T47D (cell line): ENCODE measurements around the gene ADGRL2.
"Not testable (repeated sequence)": the region's sequence is repeated elsewhere in the genome, so short reads cannot be mapped to it uniquely, and the experiment has no call there.

Experiments
- DNase-seq, 2 experiments: peaks; one replicate each; pipeline versions ENCODE4 v3.0.0 to v3.0.0-alpha.2; 2011 to 2012; ENCODE audit warnings: low read depth in 1 of 2, low spot score in 1 of 2
- JUND ChIP-seq: IDR thresholded peaks from 2 replicates; pipeline ENCODE4 v1.6.1; 2012; ENCODE audit warnings: low read depth
- in situ Hi-C: cut with HindIII; loops from 2 replicates; pipeline ENCODE4 v1.10.0; 2016; ENCODE audit warnings: low sequenced_read_pairs, low pct_unique_long_range_greater_than_20kb

The ADGRL2 gene

DNA sequence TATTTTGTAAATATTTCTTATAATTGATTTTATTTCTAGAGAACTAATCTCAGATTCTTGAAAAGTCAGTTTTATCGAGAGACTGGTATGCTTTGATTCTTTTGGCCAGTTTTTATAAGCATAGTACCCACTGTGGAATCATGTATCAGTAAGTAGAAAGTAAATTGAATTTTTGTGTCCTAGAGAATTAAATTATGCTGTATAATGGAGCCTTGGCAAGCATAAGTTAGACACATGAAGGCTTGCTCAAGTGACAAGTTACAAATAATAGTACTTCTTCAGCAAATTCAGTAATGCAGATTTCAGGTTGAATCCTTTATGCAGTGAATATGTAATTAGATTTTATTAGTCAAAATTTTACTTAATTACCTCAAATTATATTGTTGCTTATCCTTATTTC is 40.1 kb downstream of the ADGRL2 start:
- no peak for DNase-seq
- no peak for TF ChIP-seq JUND
- in situ Hi-C loops, result no loop called here

DNA sequence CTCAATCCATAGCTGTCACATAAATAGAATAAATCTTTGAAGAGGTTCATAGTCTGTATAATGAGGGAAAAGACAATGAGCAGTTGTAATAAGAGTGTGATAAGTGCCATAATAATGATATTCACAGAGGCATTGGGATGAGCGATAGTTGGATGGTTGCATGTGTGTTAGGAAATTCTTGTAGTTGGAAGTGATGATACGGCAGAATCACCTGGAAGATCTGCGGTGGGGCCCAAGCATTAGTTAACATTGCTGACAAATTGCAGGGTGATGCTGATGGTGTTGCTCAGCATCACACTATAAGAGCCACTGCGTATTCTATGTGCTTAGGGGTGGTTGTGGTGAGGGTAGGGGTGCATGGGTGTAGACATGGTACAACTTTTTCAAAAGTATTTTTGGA is 41.1 kb downstream of the ADGRL2 start:
- in situ Hi-C loops, result no loop called here
- no peak for TF ChIP-seq JUND
- DNase-seq, result no peak

DNA sequence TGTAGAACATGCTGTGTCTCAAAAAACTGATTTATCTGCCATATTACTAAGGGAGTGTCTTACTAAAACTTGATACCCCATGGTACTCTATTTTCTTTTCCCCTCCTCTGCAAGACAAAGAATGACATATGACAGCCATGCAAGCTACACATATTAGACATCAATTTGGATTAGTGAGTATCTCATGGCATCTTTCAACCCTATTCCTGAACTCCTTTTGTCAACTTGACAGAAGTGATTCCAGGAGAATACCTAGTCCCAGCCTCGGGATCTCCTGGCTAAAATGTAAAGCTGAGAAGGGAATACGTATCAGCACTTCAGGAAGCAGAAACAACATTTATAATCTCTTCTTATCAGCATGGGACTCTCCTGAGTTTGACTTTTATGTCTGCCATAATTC is 43.7 kb downstream of the ADGRL2 start:
- DNase-seq, result no peak
- TF ChIP-seq JUND, result no peak
- in situ Hi-C loops, result no loop called here

DNA sequence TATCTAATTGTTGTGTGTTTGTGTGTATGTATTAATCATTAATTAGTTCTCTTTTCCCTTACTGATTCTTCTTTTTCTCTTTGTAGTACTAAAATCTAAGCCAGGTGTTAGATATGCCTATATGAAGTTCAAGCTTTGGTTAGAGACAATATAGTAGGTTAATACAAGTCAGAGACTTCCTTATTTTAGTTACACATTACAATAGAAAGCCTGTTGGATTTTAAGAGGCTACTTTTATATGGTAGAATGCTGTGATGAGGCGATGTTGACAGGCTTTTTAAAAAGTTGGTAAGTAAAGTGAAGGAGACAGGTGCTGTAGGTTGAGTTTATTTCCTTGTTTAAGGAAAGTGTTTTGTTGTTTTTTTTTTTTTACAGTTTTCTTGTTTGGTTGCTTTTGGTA is 45.9 kb downstream of the ADGRL2 start:
- TF ChIP-seq JUND, result no peak
- DNase-seq, result no peak
- in situ Hi-C loops, result no loop called here

DNA sequence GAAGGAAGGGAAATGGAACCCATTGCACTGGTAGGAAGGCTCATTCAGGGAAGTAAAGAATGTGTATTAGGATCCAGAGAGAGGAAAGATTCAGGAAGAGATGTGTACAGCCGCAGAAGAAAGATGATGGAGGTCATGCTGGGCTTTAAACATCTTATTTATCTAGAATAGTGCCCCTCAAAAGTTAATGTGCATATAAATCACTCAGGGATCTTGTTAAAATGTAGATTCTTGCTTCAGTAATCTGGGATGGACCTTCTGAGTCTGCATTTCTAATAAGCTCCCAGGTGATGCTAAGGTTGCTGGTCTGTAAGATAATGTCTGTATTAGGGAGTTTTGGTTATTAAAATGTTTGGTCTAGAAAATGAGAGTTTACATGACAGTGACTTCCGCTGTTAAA is 46.3 kb downstream of the ADGRL2 start:
- DNase-seq, result no peak
- in situ Hi-C loops, result no loop called here
- no peak for TF ChIP-seq JUND

DNA sequence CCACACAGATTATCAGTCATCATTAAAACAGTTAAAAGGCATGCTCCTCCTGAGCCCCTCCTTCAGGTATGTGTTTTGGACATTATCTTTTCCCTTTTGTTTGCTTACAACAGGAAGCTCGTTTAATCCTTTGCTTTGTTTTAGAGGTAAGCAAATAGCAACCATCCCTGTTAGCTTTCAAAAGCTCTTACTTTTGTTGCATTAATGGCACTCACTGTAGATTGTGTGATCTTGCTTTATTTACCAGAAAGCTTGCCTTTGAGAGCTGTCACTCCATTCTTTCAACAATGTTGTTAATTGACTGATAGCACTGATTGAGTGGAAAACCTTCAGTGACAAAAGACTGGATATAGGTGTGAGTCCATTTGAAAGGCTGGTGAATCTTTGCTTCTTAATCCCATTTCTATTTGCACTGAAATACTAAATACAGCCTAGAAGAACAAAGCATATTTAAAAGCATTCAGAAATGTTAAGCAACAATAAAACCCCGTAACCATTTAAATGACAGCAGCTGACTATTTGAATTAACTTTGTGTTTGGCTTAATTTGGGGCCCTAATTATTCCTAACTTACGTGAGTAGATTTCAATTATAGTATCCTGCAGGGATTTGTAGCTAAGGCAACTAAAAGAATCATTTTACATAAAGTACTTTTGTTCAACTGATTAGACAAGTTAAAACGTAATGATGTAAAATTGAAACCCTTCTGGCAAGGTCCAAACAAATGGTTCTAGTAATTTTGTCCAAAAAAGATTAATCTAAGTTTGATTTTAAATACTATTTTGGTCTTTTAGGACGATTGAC is 48.3 kb downstream of the ADGRL2 start:
- in situ Hi-C loops, result no loop called here
- no peak for DNase-seq

DNA sequence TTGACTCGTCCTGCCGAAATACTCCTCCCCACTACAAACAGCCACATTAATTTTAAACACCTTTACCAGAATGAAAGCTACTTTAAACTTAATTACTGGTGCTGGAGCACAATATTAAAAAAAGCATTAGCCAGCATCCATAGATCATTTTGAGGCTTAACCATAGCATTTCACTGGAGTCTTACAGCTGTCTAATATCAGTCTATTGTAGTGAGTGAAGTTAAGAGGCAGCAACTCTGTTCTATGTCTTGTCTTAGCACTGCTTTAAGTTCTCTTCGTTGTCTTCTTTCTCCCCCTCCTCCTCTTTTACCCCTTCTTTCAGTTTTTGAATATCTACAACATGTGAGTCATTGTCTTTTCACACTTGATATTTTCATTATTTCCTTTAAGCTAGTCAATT is 49.3 kb downstream of the ADGRL2 start:
- in situ Hi-C loops, result no loop called here
- DNase-seq, result no peak
- TF ChIP-seq JUND, result no peak

More for the DNA sequence above, 48.3 kb downstream of the ADGRL2 start:
- TF ChIP-seq JUND, result no peak

DNA sequence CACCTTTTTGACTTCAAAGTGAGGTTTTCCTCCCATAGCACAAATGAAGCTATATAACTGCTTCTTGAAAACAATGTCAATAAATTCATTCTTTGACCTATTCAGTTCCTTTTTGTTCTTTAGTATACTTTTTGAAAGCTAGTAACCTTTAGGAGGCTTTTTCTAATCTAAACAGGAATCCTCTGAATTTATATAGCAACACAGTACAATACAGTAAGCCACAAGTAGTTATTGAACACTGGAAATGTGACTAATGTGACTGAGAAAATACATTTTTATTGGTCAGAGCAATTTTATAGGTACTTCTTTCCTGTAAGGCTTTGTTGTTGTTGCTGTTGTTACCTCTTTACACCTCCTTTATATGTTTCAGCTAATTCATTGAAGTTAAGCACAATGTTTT is 49.8 kb downstream of the ADGRL2 start:
- no peak for DNase-seq
- in situ Hi-C loops, result no loop called here
- TF ChIP-seq JUND, result no peak

DNA sequence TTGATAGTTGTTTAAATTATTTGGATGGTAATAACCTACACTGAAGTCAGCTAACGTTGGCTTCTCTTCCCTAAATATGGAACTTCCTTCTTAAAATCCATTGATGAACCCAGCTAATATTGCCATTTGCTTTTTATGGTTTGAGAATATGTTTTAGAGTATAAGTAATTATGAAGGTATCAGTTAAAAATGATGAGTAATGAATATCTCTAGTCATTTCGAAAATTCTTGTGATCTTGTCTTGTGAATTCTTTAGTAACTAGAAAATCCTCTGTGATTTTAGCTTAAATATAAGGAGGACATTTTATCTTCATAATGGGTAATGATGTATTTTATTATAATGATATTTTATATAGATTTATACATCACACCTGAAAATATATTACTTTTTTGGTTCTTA is 50.5 kb downstream of the ADGRL2 start:
- DNase-seq, result no peak
- TF ChIP-seq JUND, result no peak
- in situ Hi-C loops, result no loop called here

DNA sequence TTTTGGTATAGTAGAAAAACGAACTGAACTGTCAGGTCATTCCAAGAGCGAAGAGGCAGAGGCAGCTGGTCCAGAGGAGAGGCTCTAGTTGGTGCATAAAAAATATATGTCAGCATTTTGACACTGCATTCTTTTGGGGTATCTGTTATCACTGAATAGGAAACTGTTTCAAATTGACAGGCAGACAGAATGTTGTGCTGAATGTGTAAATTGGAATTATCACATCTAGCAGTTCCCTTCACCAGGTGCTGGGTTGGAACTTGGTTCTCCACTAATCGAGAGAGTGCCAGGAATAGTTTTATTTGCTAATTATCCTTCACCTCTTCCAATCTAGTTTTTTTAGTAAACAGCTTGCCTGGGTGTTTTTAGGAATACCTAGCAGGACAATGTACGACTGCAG is 52.2 kb downstream of the ADGRL2 start:
- DNase-seq, result no peak
- in situ Hi-C loops, result no loop called here
- TF ChIP-seq JUND, result no peak

DNA sequence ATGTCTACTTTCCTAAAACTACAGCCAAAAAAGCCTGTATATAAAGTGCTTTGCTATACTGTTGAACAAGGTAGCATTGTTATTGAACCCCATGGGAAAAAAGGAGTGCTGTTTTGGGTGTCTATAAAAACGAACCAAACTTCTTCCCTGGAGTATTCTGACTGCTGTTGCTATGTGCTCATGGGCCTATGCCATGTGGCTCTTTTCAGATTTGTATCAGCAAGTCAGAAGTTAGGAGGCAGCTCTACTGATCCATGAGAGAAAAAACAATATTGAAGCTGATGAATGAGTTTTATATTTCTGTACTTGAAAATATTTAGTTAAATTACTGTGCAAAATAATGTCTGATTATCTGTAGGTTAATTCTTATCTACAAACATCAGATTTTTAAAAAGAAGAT is 66.5 kb downstream of the ADGRL2 start:
- DNase-seq, result no peak
- in situ Hi-C loops, result no loop called here
- no peak for TF ChIP-seq JUND

DNA sequence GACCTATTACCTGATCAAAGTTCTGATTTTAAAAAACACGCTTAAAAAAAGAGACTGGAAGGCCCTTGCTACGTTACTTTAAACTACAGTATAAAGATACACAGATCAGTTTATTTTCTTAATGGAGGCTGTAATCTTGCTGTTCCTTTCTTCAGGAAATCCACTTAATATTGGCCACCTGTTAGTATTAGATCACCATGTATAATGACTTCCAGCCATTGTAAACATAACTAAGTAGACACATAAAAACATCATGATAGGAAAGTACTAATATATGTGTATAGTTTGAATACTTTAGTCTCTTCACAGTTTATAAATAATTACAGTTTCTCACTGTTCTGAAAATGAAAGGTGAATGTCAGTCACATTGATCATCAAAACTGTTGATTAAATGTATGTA is 68.6 kb downstream of the ADGRL2 start:
- in situ Hi-C loops, result no loop called here
- DNase-seq, result no peak
- no peak for TF ChIP-seq JUND

DNA sequence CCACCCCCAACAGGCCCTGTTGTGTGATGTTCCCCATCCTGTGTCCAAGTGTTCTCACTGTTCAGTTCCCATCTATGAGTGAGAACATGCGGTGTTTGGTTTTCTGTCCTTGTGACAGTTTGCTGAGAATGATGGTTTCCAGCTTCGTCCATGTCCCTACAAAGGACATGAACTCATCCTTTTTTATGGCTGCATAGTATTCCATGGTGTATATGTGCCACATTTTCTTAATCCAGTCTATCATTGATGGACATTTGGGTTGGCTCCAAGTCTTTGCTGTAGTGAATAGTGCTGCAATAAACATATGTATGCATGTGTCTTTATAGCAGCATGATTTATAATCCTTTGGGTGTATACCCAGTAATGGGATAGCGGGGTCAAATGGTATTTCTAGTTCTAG is 70.4 kb downstream of the ADGRL2 start:
- in situ Hi-C loops, DNase-seq: not testable (repeated sequence)

DNA sequence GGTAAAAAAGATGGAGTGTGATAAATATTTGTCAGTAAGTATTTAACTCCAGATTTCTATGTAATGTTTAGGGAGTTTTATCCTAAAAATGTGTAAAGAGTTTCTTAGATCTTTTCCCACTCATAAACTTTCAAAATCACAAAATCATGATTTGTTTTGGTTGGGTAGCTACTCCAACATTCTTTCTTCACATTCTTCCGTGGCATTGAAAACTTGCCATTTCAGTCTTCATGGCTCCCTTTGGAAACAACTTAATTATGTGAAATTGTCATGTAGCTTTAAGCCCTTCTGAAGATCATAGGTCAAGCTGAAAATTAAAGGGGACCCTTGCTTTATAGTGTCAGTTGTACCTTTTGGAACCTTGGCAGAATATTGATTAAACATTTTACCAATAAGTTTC is 73.2 kb downstream of the ADGRL2 start:
- in situ Hi-C loops, result no loop called here
- TF ChIP-seq JUND, result no peak
- no peak for DNase-seq
